Measurements from ENCODE around the gene SLIT3. TPM values are rescaled to one million over a fixed set of nuclear protein-coding genes. Genes with fewer than 3 reads are reported as not detected.

SLIT3 gene
- total and polyA plus RNA-seq, 2 donors from 2014 or later, result 14.5 to 54.1 TPM

DNA sequence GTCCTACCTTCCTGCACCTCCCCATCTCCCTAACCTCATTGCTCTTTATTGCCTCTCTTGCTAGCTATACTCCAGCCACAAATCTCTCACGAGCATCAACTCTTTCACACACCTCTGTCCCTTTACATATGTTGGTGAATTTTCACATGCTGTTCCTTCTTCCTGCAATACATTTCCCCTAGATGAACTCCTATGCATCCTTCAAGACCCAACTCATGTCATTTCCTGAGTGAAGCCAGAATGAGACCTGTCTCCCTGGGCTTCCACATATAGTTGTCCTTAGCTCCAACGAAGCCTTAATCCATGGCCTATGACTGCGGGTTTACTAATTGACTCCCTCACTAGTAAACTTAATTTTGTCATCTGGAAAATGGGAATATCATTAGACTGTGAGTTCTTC is 424.5 kb downstream of the SLIT3 start:
- Histone ChIP-seq H3K4me3 (ENCODE audit: low read length in 3 of 3) (no peak overlapping the region), H3K27ac (ENCODE audit: low read depth in 2 of 2, low read length in 2 of 2) (no peak overlapping the region), H3K9me3 (ENCODE audit: control insufficient read depth in 2 of 3, insufficient read depth in 1 of 3, low read length in 3 of 3) (no peaks in the 10 kb centered on the region), H3K4me1 (ENCODE audit: control insufficient read depth in 2 of 3, insufficient read depth in 2 of 3, low read depth in 1 of 3, low read length in 3 of 3) (no peaks in the 10 kb centered on the region), H3K36me3 (ENCODE audit: control insufficient read depth in 2 of 3, insufficient read depth in 3 of 3, low read length in 3 of 3) (no peaks in the 10 kb centered on the region), H3K27me3 (ENCODE audit: control insufficient read depth, insufficient read depth, low read length) (no peaks in the 10 kb centered on the region), H3K9ac (ENCODE audit: low read length in 3 of 3) (no peak overlapping the region)
- FAIRE-seq (no peak), DNase-seq (no peak)
- TF ChIP-seq, protein P1, sequence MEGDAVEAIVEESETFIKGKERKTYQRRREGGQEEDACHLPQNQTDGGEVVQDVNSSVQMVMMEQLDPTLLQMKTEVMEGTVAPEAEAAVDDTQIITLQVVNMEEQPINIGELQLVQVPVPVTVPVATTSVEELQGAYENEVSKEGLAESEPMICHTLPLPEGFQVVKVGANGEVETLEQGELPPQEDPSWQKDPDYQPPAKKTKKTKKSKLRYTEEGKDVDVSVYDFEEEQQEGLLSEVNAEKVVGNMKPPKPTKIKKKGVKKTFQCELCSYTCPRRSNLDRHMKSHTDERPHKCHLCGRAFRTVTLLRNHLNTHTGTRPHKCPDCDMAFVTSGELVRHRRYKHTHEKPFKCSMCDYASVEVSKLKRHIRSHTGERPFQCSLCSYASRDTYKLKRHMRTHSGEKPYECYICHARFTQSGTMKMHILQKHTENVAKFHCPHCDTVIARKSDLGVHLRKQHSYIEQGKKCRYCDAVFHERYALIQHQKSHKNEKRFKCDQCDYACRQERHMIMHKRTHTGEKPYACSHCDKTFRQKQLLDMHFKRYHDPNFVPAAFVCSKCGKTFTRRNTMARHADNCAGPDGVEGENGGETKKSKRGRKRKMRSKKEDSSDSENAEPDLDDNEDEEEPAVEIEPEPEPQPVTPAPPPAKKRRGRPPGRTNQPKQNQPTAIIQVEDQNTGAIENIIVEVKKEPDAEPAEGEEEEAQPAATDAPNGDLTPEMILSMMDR (IDR thresholded peaks at IDR 0.05; ENCODE audit: borderline replicate concordance, extremely low read depth, insufficient read depth), result no peak
- intact Hi-C loops (cut with DNase I), result no loop called here

DNA sequence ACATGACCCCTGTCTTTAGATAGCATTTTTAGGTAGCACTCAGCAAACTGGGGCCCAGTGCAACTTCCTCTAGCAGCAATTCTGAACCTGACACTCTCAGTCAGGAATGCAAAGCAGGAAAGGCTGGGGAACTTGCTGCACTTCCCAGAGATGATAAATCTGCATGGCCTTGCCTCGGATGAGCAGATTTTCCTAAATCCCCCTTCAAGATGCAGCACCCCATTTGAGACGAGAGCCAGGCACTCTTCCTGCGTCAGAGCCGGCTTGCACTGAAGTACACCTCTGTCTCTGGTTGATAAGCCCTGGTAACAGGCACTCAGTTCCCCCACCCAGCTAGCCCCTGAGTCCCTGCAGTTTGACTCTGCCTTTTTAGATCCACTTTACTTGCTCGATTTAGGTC is 425.1 kb downstream of the SLIT3 start:
- no peak for FAIRE-seq
- no peak for DNase-seq
- no peaks in the 10 kb centered on the region for H3K9me3 ChIP-seq (ENCODE audit: control insufficient read depth in 2 of 3, insufficient read depth in 1 of 3, low read length in 3 of 3)
- H3K36me3 ChIP-seq (ENCODE audit: control insufficient read depth in 2 of 3, insufficient read depth in 3 of 3, low read length in 3 of 3), result no peaks in the 10 kb centered on the region
- H3K4me1 ChIP-seq (ENCODE audit: control insufficient read depth in 2 of 3, insufficient read depth in 2 of 3, low read depth in 1 of 3, low read length in 3 of 3), result no peaks in the 10 kb centered on the region
- no peak overlapping the region for H3K27ac ChIP-seq (ENCODE audit: low read depth in 2 of 2, low read length in 2 of 2)
- intact Hi-C loops (cut with DNase I), result no loop called here
- H3K4me3 ChIP-seq (ENCODE audit: low read length in 3 of 3), result no peak overlapping the region
- H3K27me3 ChIP-seq (ENCODE audit: control insufficient read depth, insufficient read depth, low read length), result no peaks in the 10 kb centered on the region
- TF ChIP-seq, protein P1 (IDR thresholded peaks at IDR 0.05; ENCODE audit: borderline replicate concordance, extremely low read depth, insufficient read depth), result no peak
- no peak overlapping the region for H3K9ac ChIP-seq (ENCODE audit: low read length in 3 of 3)

DNA sequence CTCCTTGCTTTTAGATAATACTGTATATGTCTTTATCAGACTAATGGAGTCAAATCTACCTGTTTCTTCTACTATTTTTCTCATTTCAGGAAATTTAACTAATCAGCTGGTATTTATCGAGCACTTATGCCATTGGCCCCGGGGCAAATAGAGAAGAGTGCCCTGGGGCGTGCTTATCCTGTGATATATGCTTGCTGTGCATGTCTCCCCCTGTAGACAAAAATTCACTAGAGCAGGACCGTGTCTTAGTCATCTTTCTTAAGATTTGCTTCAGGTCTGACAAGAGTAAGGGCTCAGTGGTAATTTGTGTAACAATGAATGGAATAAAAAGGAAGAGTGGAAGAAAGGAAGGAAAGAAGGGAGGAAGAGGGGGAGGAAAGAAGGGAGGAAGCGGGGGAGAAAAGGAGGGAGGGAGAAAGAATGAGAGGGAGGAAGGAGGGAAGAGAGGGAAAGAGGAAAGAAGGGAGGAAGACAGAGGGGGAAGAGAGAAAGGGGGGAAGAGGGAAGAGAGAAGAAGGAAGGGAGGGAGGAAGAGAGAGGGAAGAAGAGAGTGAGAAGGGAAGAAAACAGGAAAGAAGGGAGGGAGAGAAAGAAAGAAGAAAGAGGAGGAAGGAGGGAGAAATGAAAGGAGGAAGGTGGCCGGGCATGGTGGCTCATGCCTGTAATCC is 426.1 kb downstream of the SLIT3 start:
- Histone ChIP-seq H3K27me3 (ENCODE audit: control insufficient read depth, insufficient read depth, low read length) (no peaks in the 10 kb centered on the region), H3K4me3 (ENCODE audit: low read length in 3 of 3) (no peak overlapping the region), H3K4me1 (ENCODE audit: control insufficient read depth in 2 of 3, insufficient read depth in 2 of 3, low read depth in 1 of 3, low read length in 3 of 3) (no peaks in the 10 kb centered on the region), H3K9ac (ENCODE audit: low read length in 3 of 3) (no peak overlapping the region), H3K27ac (ENCODE audit: low read depth in 2 of 2, low read length in 2 of 2) (no peak overlapping the region), H3K36me3 (ENCODE audit: control insufficient read depth in 2 of 3, insufficient read depth in 3 of 3, low read length in 3 of 3) (no peaks in the 10 kb centered on the region), H3K9me3 (ENCODE audit: control insufficient read depth in 2 of 3, insufficient read depth in 1 of 3, low read length in 3 of 3) (no peaks in the 10 kb centered on the region)
- DNase-seq (no peak), FAIRE-seq (no peak)
- TF ChIP-seq, protein P1 (IDR thresholded peaks at IDR 0.05; ENCODE audit: borderline replicate concordance, extremely low read depth, insufficient read depth), result no peak
- intact Hi-C loops (cut with DNase I), result no loop called here

DNA sequence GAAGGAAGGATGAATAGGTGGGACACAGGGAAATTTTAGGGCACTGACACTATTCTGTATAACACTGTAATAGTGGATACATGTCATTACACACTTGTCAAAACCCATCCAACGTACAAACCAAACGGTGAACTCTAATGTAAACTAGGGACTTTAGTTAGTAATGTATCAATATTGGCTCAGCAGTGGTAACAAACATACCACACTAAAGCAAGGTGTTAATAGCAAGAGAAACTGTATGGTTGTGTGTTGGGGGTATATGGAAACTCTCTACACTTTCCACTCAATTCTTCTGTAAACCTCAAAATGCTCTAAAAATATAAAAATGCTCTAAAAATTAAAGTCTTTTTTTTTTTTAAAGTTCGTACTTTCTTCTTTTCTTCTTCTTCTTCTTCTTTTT is 428.7 kb downstream of the SLIT3 start:
- intact Hi-C loops (cut with DNase I), result no loop called here
- Histone ChIP-seq H3K4me1 (ENCODE audit: control insufficient read depth in 2 of 3, insufficient read depth in 2 of 3, low read depth in 1 of 3, low read length in 3 of 3) (no peaks in the 10 kb centered on the region), H3K27me3 (ENCODE audit: control insufficient read depth, insufficient read depth, low read length) (no peaks in the 10 kb centered on the region), H3K36me3 (ENCODE audit: control insufficient read depth in 2 of 3, insufficient read depth in 3 of 3, low read length in 3 of 3) (no peaks in the 10 kb centered on the region), H3K9me3 (ENCODE audit: control insufficient read depth in 2 of 3, insufficient read depth in 1 of 3, low read length in 3 of 3) (no peaks in the 10 kb centered on the region), H3K27ac (ENCODE audit: low read depth in 2 of 2, low read length in 2 of 2) (no peak overlapping the region), H3K4me3 (ENCODE audit: low read length in 3 of 3) (no peak overlapping the region), H3K9ac (ENCODE audit: low read length in 3 of 3) (no peak overlapping the region)
- FAIRE-seq, result no peak
- TF ChIP-seq, protein P1 (IDR thresholded peaks at IDR 0.05; ENCODE audit: borderline replicate concordance, extremely low read depth, insufficient read depth), result no peak
- DNase-seq, result no peak
